Progenitor cell of endocrine pancreas (in vitro differentiated cells): ENCODE measurements around the gene KCNQ1. TPM values are rescaled to one million over a fixed set of nuclear protein-coding genes. Genes with fewer than 3 reads are reported as not detected.

ENCODE experiments used
- DNase-seq: peaks from one replicate; pipeline ENCODE4 v3.0.0; 2021; ENCODE audit warnings: low spot score; ENCODE audit not compliant: unreplicated experiment
- H3K27ac Mint-ChIP-seq: 2 replicates; pipeline ENCODE4 v1.8.0; 2021; ENCODE audit warnings: mild to moderate bottlenecking, moderate library complexity, mixed read lengths
- H3K27me3 Mint-ChIP-seq: 2 replicates; pipeline ENCODE4 v1.8.0; 2021; ENCODE audit warnings: mixed read lengths
- H3K36me3 Mint-ChIP-seq: 2 replicates; pipeline ENCODE4 v1.8.0; 2022; ENCODE audit warnings: mixed read lengths; ENCODE audit not compliant: insufficient read depth
- H3K4me1 Mint-ChIP-seq: 2 replicates; pipeline ENCODE4 v1.8.0; 2021; ENCODE audit warnings: low read depth, mixed read lengths
- H3K4me3 Mint-ChIP-seq: 2 replicates; pipeline ENCODE4 v1.8.0; 2021; ENCODE audit warnings: low read depth, mild to moderate bottlenecking, moderate library complexity, mixed read lengths
- H3K9me3 Mint-ChIP-seq: 2 replicates; pipeline ENCODE4 v1.8.0; 2021; ENCODE audit warnings: low read depth, mixed read lengths
- total RNA-seq: library from RNA; stranded (reverse); gene quantifications from 2 replicates; pipeline ENCODE4 v1.2.1, GENCODE V29; 2021
- TF ChIP-seq, protein P1 (sequence below): fragments of 200-600 bp; sonication (generic); IDR thresholded peaks from one replicate; pipeline ENCODE4 v1.5.0; 2021; ENCODE audit warnings: antibody characterized with exemption, mild to moderate bottlenecking; ENCODE audit not compliant: unreplicated experiment

The KCNQ1 gene
- total RNA-seq, 1 donor from 2014 or later, result 3.3 TPM

- H3K4me1 Mint-ChIP-seq, result no peaks in the 10 kb centered on the region
- no peak overlapping the region for H3K4me3 Mint-ChIP-seq
- no peak overlapping the region for H3K27ac Mint-ChIP-seq
- DNase-seq, result no peak
- H3K27me3 Mint-ChIP-seq, result peaks cover 20% of the 10 kb centered on the region
- peaks cover 10% of the 10 kb centered on the region for H3K9me3 Mint-ChIP-seq
- peaks cover 1% of the 10 kb centered on the region for H3K36me3 Mint-ChIP-seq
- TF ChIP-seq, protein P1, sequence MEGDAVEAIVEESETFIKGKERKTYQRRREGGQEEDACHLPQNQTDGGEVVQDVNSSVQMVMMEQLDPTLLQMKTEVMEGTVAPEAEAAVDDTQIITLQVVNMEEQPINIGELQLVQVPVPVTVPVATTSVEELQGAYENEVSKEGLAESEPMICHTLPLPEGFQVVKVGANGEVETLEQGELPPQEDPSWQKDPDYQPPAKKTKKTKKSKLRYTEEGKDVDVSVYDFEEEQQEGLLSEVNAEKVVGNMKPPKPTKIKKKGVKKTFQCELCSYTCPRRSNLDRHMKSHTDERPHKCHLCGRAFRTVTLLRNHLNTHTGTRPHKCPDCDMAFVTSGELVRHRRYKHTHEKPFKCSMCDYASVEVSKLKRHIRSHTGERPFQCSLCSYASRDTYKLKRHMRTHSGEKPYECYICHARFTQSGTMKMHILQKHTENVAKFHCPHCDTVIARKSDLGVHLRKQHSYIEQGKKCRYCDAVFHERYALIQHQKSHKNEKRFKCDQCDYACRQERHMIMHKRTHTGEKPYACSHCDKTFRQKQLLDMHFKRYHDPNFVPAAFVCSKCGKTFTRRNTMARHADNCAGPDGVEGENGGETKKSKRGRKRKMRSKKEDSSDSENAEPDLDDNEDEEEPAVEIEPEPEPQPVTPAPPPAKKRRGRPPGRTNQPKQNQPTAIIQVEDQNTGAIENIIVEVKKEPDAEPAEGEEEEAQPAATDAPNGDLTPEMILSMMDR, result no peak
Measured at GRCh38 chr11:2816523-2816922, 371.7 kb downstream of the KCNQ1 start.

GRCh38 chr11:2816941-2817421 is 372.2 kb downstream of the KCNQ1 start:
- no peaks in the 10 kb centered on the region for H3K4me1 Mint-ChIP-seq
- peaks cover 1% of the 10 kb centered on the region for H3K36me3 Mint-ChIP-seq
- H3K27me3 Mint-ChIP-seq, result peaks cover 23% of the 10 kb centered on the region
- H3K9me3 Mint-ChIP-seq, result peaks cover 10% of the 10 kb centered on the region
- DNase-seq, result no peak
- no peak overlapping the region for H3K27ac Mint-ChIP-seq
- TF ChIP-seq, protein P1, result no peak
- no peak overlapping the region for H3K4me3 Mint-ChIP-seq

DNA sequence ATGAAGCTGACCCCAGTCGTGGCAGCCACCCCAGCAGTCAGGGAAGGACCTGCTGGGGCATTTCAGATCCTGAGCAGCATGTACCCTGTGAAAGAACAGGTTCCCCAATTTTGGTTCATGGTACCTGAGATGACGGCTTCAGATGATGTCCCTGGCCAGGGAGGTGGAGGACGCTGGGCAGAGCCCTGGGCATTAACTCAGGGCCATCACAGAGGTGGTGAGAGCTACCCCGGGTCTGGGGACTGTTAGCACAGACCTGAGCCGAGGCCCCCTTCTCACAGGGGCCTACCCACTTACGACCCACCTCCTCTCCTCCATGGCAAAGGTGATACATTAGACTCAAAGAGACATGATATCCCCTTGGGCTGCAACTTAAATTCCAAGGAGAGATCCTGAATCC is 372.6 kb downstream of the KCNQ1 start:
- H3K27ac Mint-ChIP-seq, result no peak overlapping the region
- DNase-seq, result no peak
- TF ChIP-seq, protein P1, result no peak
- no peak overlapping the region for H3K4me3 Mint-ChIP-seq
- H3K4me1 Mint-ChIP-seq, result no peaks in the 10 kb centered on the region
- H3K9me3 Mint-ChIP-seq, result peaks cover 13% of the 10 kb centered on the region
- H3K27me3 Mint-ChIP-seq, result peaks cover 25% of the 10 kb centered on the region
- H3K36me3 Mint-ChIP-seq, result peaks cover 2% of the 10 kb centered on the region

GRCh38 chr11:2818021-2818420 is 373.2 kb downstream of the KCNQ1 start:
- Mint-ChIP-seq H3K9me3 (peaks cover 19% of the 10 kb centered on the region), H3K4me1 (no peaks in the 10 kb centered on the region), H3K4me3 (no peak overlapping the region), H3K27me3 (peaks cover 28% of the 10 kb centered on the region), H3K27ac (no peak overlapping the region), H3K36me3 (peaks cover 8% of the 10 kb centered on the region)
- no peak for DNase-seq
- TF ChIP-seq, protein P1, result no peak

DNA sequence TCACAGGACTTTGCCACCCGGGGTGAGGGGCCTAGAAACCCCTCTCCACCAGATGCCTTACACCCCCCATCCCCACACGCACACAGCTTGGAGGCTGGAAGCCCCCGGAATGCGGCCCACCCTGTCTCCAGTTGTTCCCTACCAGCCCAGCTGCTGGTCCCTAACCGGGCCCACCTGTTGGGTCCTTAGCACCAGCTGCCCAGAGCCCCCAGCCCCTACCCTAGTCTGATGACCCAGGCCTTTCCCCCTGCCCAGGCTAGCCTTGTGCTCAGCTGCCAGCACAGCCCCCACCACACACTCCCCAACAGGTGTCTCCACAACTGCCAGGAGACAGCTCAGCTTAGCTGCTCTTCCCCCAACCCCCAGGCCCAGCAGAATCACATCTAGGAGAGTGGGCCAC is 373.7 kb downstream of the KCNQ1 start:
- TF ChIP-seq, protein P1, result no peak
- peaks cover 8% of the 10 kb centered on the region for H3K36me3 Mint-ChIP-seq
- H3K27ac Mint-ChIP-seq, result no peak overlapping the region
- peaks cover 24% of the 10 kb centered on the region for H3K9me3 Mint-ChIP-seq
- no peak overlapping the region for H3K4me3 Mint-ChIP-seq
- no peaks in the 10 kb centered on the region for H3K4me1 Mint-ChIP-seq
- no peak for DNase-seq
- peaks cover 25% of the 10 kb centered on the region for H3K27me3 Mint-ChIP-seq
